ENCODE measurements around the gene CEP83.

DNA sequence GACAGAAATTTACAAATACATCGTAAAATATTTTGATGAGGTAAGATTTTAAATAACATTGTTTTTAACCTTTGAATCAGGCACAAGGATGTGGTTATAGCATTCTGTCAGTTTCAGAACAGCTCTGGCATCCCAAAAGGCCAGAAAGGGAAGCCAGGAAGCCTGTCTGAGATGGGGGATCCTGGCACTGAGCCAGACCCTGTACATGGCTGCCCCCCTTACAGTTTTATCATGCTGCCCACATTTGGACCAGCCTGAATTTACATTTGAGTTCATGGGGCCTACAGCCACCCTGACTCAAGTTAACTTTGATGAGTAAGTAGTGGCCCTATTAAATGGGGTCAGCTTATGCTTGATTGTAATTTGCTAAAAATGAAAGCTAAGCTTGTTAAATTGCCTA is 155.7 kb downstream of the CEP83 start:
- TF ChIP-seq EP300 (conservative IDR thresholded peaks at IDR 0.05; ENCODE audit: poor library complexity, severe bottlenecking) (no peak), EZH2 (IDR thresholded peaks at IDR 0.05; ENCODE audit: borderline replicate concordance, insufficient read depth, low read length, poor library complexity, severe bottlenecking) (no peak), TAF1 (IDR thresholded peaks at IDR 0.05; ENCODE audit: low read depth) (no peak), POLR2AphosphoS5 (IDR thresholded peaks at IDR 0.05) (no peak), SMC3 (conservative IDR thresholded peaks at IDR 0.05; ENCODE audit: poor library complexity) (no peak)
- TF ChIP-seq, protein P1, sequence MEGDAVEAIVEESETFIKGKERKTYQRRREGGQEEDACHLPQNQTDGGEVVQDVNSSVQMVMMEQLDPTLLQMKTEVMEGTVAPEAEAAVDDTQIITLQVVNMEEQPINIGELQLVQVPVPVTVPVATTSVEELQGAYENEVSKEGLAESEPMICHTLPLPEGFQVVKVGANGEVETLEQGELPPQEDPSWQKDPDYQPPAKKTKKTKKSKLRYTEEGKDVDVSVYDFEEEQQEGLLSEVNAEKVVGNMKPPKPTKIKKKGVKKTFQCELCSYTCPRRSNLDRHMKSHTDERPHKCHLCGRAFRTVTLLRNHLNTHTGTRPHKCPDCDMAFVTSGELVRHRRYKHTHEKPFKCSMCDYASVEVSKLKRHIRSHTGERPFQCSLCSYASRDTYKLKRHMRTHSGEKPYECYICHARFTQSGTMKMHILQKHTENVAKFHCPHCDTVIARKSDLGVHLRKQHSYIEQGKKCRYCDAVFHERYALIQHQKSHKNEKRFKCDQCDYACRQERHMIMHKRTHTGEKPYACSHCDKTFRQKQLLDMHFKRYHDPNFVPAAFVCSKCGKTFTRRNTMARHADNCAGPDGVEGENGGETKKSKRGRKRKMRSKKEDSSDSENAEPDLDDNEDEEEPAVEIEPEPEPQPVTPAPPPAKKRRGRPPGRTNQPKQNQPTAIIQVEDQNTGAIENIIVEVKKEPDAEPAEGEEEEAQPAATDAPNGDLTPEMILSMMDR (IDR thresholded peaks at IDR 0.05; ENCODE audit: poor library complexity, severe bottlenecking), result no peak
- TF ChIP-seq, protein P2, sequence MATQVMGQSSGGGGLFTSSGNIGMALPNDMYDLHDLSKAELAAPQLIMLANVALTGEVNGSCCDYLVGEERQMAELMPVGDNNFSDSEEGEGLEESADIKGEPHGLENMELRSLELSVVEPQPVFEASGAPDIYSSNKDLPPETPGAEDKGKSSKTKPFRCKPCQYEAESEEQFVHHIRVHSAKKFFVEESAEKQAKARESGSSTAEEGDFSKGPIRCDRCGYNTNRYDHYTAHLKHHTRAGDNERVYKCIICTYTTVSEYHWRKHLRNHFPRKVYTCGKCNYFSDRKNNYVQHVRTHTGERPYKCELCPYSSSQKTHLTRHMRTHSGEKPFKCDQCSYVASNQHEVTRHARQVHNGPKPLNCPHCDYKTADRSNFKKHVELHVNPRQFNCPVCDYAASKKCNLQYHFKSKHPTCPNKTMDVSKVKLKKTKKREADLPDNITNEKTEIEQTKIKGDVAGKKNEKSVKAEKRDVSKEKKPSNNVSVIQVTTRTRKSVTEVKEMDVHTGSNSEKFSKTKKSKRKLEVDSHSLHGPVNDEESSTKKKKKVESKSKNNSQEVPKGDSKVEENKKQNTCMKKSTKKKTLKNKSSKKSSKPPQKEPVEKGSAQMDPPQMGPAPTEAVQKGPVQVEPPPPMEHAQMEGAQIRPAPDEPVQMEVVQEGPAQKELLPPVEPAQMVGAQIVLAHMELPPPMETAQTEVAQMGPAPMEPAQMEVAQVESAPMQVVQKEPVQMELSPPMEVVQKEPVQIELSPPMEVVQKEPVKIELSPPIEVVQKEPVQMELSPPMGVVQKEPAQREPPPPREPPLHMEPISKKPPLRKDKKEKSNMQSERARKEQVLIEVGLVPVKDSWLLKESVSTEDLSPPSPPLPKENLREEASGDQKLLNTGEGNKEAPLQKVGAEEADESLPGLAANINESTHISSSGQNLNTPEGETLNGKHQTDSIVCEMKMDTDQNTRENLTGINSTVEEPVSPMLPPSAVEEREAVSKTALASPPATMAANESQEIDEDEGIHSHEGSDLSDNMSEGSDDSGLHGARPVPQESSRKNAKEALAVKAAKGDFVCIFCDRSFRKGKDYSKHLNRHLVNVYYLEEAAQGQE (IDR thresholded peaks at IDR 0.05; ENCODE audit: borderline replicate concordance), result no peak

Data from neural cell (in vitro differentiated cells).